GM21786 (cell line): ENCODE data around the gene C9orf152.
"Not testable (repeated sequence)": the region's sequence is repeated elsewhere in the genome, so short reads cannot be mapped to it uniquely, and the experiment has no call there.

ENCODE experiments used
- ATAC-seq: cut with Tn5 transposase; IDR thresholded peaks from one replicate; pipeline ENCODE4 v1.9.1; 2021; ENCODE audit not compliant: unreplicated experiment

C9orf152 gene

DNA sequence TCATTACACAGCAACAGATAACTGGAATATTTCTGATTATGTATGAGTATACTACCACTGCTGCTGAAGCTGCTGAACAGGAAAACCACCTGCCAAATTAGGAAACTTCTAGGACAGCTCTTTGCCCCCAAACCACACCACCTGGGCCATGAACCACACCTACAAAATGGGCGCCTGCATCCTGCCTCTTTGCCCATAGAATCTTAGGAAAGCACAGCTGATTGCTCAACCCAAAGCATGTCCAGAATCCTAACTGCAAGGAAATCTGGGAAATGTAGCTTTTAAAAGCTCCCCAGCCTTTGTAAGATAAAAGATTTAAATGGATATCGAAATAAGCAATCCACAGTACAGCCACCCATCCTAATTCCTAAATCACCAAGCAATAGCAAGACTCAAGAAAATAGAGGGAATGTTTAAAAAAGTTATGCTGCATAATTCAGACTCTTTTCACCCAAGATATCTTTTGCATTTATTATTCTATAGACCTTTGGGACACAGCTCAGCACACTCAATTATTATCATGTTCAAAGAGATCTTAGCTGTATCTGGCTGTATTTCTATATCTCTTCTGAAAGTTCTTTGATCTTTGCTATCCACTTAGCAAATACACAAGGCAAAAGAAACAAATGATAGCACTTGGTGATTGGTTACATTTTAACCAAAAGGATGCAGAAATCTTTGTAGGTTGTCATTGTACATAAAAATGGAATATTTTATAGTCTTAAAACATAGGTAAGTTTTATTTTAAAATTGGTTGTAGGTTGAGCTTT lies 6.8 kb upstream of the C9orf152 start:
- no peak for ATAC-seq

DNA sequence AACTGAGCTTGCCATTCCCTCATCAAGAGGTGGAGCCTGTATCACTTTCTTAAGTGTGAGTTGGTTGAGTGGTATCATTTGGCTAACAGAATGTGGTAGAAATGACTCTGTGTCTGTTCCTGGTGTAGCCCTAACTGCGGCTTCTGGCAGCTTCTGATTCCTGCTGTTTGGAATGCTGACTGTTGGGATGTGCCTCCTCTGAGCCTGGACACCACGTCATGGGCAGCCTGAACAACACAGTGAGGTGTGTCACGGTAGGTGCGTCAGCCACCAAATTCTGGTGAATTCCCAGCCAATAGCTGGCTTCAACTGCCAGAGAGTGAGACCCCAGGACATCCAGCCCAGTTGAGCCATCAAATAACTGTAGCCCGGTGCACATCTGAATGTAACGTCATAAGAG lies 6.1 kb upstream of the C9orf152 start:
- ATAC-seq: no peak

DNA sequence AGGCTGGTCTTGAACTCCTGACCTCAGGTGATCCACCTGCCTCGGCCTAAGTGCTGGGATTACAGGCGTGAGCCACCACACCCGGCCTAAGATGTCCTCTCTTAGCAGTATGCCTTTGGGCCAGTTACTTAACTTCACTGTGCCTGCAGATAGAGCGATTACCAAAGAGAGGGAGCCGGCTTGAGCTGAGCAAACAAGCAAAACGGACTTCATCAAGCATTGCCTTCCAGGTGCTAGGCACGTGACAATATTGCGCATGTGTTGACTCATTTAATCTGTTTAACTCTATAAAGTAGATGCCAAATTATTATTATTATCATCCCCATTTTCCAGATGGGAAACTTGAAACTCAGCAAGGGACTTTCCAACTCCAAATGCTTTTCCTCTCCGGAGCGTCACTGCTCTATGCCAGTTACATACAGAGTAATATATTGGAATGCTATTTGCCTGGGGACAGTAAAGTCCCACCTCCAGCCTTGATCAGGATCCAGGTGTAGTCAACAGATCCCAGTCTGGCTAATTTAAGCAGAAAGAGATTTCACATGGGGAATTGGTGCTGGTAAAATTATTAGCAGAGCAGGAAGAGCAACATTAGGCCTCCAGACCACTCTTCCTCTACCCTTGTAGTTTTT lies 5.6 kb upstream of the C9orf152 start:
- no peak for ATAC-seq

DNA sequence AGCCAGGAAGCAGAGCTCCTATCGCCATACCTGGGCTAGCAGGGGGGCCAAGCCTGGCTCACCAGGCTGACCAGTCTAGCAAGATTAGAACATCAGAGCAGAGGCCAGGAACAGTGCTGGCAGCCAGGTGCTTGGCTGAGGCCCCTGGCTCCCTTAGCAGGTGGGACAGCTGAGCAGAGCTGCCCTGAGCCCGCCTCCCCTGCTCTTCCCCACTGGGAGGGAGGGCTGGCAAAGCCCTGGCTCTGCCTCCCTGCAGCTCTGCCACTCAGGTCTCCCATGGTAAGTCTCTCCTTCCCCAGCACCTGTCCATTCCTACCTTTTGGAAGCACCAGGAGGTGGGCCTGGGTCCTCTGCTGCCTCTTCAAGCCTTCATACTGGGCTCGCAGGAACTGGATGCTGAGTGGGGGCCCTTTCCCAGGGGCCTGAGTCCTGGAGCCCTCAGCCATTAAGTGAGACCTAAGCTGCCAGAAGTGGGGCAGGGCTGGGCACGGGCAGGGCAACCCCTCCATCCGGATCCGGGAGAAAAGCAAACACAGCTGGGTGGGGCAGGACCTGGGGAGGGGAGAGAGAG lies 803 bp downstream of the C9orf152 start:
- ATAC-seq: no peak

DNA sequence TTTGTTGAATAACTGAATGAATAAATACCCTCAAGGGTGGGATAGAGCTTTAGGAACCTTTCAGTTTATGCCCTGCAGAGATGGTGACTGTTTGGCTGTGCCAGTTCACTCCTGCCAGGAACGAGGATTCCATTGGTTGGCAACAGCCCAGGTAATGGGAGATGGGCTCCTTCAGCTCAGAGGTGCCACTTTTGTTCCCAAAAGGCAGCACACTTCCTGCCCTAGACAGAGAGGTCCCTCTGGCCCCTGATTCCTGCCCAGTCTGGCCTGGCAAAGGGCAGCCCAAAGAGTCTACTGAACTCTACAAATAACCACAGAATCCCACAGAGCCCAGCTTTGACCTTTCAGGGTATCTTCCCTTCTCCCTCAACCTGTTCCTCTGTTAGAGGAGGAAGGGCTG lies 1.6 kb downstream of the C9orf152 start:
- no peak for ATAC-seq

DNA sequence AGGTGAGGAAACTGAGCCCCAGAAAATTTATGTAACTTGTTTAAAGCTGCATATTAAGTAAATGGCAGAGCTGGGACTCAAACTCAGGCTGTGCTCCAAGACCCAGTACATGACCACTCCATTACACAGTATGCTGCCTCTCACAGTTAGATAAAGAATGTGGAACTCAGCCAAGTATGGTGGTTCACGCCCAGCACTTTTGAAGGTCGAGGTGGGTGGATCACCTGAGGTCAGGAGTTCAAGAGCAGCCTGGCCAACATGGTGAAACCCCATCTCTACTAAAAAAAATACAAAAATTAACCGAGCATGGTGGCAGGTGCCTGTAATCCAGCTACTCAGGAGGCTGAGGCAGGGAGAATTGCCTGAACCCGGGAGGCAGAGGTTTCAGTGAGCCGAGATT lies 2.3 kb downstream of the C9orf152 start:
- ATAC-seq: not testable (repeated sequence)

DNA sequence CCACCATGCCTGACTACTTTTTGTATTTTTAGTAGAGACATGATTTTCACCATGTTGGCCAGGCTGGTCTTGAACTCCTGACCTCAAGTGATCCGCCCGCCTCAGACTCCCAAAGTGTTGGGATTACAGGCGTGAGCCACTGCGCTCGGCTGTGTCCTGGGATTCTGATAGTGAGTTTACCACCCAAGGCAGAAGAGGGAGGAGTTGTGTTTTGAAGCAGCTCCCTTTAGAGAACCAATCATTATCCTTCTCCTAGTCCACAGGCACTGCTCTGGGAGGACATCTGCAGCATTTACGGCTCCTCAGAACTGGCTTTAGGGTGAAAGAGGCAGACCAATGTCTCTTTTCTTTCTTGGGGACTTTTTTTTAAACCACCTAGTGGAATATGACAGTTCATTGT lies 5.7 kb downstream of the C9orf152 start:
- no peak for ATAC-seq

DNA sequence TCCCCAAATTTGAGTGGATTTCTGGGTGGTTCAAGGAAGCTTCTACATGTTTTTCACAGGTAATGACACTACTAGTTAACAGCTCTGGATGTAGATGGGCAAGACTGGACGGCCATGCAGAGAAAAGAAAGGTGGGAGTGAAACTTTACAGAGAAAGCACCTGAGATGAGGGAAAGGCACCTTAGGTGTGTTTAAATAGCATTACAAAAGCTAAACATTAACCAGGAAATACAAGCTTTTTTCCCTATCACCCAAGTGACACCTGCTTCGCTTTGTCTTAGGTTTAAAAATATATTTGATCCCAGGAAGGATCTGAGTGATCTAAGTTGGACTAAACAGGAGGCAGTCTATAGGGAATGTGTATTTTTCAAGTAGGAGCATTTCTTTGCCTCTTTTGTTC lies 8.3 kb downstream of the C9orf152 start:
- ATAC-seq: no peak

DNA sequence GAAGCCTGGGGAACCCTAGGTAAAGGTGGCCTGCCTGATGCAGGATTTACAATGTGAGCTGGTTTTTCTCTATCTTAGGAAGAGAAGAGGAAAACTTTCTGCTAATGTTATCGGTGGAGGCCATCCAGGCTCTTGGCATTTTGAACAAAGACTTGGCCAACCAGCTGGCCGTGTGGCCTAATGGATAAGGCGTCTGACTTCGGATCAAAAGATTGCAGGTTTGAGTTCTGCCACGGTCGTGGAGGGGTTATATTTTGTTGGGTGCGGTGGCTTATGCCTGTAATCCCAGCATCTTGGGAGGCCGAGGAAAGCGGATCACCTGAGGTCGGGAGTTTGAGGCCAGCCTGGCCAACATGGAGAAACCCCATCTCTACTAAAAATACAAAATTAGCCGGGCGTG lies 9.6 kb downstream of the C9orf152 start:
- ATAC-seq: no peak

DNA sequence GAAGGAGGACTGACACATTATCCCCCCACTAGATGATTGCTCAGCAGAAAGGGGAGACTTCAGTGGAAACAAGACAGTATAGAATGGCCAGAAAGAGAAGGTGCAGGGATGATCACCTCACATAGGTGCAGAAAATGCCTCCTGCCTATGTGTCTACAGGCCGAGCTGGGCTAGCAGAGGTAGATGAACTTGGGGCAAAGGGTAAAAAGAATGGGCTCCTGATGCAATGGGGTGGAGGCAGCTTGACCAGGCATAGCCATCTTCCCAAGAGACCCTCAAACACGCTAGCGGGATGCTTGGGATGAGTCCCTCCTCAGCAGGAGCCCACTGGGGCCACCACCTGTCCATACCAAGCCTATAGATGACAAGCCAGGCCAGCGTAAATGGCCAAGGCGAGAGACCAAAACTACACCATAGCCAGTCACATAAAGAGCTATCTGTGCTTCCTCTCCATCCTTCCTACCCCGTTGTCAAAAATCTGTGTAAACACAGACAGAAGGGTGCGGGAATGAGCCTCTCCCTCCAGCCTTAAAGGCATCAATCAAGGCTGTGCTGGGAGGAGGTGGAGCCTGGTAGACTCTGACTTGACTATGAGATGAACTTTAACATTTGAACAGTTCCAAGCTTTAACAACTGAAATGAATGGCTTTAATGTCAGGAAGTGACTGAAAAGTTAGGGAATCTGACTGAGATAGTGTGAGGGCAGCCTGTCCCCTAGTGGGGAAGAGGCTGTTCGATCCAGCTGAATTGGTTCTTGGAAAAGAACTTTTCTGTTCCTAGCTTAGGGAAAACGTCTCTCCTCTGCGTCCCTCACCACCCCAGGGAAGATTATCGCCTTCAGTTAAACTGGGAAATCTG lies 10.4 kb downstream of the C9orf152 start:
- ATAC-seq: no peak

DNA sequence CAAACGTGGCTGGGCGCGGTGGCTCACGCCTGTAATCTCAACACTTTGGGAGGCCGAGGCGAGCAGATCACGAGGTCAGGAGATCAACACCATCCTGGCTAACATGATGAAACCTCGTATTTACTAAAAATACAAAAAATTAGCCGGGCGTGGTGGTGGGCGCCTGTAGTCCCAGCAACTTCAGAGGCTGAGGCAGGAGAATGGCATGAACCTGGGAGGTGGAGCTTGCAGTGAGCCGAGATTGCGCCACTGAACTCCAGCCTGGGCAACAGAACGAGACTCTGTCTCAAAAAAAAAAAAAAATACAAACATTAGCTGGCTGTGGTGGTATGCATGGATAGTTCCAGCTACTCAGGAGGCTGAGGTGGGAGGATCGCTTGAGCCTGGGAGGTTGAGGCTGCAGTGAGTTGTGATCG lies 11.9 kb downstream of the C9orf152 start:
- not testable (repeated sequence) for ATAC-seq

DNA sequence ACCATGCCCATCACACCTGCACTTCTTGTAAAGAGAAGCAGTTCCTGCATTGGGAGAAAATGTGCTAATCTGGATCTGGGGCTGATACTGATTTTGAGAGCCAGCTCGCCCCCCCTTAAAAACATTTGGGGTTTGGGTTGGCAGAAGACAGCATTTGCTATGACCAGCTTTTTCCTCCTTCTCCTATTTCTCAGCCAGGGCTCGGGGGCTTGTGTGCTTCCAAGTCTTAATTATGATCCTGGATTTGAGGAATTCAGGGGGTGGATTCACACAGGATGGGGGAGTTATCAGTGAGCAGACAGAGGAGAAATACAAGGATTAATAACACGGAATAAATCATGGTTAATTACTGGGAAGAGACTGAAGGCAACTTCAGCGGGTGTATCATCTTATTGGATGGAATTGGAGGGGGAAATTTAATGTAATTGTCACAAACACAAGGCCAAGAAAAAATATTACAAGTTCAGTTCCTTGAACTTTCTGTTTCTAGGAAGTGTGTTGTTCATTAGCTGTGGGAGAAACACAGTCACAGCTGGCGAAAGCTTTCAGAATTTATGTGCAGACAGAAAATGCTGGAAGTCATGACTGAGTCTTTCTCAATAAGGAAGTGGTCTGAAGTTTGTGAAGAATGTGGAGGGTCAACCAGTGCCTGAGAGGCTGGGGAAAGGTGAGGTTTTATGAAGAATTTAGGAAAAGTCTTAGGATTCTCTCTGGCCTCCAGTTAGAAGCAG lies 15.3 kb downstream of the C9orf152 start:
- ATAC-seq: no peak

DNA sequence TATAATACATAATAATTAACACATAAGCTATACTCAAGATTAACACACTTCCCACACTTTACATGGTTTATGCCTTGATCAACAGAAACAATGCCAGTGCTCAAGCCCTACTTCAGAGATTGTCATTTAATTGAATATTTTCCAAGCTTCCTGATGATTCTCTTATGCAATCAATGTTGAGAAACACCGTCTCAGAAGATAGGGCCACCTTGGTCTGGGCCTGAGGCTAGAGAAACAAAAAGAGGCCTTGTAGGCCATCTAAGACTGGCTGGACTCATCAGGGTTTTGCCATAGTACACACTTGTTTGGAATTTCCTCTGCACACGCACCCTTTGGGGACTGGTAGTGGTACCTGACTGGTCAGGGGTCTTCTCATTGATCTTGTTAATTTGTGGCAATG lies 16.3 kb downstream of the C9orf152 start:
- ATAC-seq: no peak

DNA sequence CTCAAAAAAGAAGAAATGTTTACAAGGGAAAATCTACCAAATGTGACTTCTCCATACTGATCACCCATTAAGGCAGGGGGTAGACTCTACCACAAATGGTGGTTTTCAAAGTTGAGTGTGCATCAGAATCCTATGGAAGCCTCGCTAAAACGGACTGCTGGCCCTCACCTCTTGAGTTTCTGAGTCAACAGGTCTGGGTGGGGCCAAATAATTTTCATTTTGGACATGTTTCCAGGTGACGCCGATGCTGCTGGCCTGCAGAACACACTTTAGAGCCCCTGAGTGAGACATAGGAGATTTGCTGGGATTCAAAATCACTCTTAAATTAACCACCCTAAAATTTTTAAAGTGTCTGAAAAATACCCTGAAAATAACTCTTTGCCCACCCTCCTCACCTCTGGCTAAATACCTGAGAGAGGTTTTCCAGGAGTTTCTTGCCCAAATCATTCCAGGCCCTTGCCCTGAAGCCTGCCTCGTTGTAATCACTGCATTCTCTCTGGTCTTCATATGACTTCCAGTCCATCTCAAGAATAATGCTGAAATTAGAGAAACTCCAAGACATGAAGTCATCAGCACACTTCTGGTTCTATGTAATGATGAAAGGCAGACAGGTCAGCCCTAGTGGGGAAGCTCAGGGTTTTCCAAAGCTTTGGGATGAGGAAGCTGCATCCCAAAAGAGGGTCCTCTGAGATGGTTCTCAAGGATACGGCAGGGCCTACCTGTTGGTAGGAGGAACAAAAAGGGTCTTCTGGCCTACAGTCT lies 18.2 kb downstream of the C9orf152 start:
- no peak for ATAC-seq

DNA sequence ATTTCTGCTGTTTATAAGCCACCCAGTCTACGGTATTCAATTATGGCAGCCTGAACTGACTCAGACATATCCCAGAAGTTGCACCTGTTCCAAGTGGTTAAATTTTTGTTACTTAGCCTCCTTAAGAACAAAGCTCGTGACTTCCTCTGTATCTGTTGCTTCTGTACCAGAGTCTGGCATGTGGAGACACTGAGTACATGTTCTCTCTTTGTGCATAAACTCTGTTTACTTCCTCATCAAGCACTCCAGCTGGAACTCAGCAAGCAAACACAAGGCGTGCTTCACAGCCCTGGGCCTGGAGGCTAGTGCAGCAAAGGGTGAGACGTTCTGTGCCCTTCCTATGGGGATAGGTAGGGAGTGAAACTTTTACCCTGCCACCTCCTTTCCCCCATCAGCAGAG lies 19.0 kb downstream of the C9orf152 start:
- no peak for ATAC-seq

DNA sequence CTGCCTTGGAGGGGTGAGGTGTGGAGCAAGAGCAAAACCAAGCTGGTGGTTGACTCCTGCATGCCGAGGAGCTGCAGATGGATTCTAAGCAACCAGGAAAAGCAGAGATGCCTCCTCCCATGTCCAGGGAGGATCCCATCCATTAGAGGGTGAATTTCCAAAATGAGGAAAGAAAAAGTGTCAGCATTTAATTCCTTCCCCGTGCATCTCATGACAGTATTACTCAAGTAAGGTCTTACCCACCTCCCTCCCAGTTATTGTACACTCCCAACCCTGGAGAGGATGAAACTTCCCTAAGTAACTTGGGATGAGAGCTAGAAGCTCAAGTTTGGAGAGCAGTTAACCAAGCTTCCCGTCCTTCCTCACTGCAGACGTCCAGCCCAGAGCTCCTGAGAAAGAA lies 19.9 kb downstream of the C9orf152 start:
- ATAC-seq: no peak

DNA sequence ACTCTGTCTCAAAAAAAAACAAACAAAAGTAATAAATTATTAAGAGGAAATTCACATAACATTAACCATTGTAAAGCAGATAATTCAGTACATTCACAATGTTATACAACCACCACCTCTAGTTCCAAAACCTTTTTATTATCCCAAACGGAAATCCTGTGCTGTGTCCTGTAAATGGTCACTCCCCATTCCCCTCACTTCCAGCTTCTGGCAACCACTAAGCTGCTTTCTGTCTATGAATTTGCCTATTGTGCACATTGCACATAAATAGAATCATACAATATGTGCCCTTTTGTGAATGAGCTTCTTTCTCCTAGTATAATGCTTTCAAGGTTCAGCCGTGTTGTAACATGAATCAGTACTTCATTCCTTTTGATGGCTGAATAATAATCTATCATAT lies 20.8 kb downstream of the C9orf152 start:
- no peak for ATAC-seq

DNA sequence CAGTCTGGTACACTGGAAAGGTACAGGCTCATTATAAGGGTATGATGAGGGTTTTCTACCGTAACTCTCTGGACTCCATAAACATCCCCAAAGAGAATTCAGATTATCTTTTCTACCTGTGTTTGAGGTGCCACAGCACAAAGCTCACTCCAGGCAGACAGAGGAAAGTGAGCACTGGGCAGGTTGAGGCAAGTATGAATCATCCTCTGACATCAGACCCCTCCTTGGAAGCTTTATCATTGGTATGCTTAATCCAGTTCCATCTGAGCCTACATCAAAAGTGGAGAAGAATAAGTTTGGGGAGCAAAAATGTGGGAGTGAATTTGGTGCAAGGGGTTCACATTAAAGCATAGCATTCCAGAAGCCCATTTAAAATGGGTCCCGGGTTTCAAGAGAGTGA lies 21.7 kb downstream of the C9orf152 start:
- ATAC-seq: no peak

DNA sequence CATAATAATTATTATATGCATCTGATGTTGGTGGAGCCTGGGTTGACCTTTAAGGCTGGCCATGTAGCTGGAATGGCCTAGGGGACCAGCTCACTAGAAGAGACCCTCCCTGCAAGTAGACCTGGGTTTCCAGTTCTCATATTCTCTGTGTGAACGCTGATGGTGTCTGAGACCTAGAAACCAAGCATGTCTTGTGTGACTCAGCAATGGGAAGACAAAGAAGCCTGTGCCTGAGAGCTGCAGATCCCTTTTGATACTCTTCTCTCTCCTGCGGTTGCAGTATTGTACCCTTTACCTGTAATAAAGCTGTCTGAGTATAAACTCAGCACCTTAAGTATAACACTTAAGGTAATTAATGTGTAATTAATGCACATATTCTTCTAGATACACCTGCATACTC lies 22.2 kb downstream of the C9orf152 start:
- no peak for ATAC-seq
